ENCODE data around the gene UQCRC2.
"Not testable (repeated sequence)": the region's sequence is repeated elsewhere in the genome, so short reads cannot be mapped to it uniquely, and the experiment has no call there.

Gene UQCRC2

DNA sequence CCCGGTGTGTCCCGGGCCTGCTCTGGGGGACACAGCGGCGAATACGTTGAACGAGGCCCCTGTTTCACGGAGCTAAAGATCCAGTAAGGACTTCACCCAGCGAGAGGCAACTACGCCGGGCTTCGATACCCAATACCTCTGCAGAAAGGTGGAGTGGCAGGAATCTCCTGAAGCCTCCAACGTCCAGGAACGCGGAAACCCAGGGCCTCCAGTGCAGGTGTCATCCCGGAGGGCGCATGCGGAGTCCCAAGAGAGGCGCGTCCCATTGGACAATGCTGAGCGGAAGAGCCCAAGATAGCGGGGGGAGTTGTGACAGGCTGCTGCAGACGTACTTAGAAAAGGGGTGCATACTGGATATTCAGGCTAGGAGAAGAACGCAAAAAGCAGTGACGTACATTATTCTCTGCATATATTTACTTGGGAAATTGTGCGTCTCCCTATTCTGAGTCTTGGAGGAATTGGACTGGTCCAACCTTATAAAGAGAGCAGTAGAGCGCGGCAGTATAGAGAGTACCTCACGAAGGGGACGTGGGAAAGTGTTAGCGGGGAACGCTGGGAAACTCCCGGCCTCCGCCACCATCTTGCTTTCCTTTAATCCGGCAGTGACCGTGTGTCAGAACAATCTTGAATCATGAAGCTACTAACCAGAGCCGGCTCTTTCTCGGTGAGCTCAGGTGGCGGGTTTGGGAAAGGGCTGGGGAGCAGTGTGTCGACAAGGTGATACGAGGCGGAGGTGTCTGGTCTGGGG is at the start of gene UQCRC2:
TSS of gene UQCRC2 (plus strand) at position 569 of the 748 bp plus-strand sequence. CDS start at position 632, 63 bp downstream.
- DNase-seq (ENCODE audit: low spot score): peak; percentile 94

DNA sequence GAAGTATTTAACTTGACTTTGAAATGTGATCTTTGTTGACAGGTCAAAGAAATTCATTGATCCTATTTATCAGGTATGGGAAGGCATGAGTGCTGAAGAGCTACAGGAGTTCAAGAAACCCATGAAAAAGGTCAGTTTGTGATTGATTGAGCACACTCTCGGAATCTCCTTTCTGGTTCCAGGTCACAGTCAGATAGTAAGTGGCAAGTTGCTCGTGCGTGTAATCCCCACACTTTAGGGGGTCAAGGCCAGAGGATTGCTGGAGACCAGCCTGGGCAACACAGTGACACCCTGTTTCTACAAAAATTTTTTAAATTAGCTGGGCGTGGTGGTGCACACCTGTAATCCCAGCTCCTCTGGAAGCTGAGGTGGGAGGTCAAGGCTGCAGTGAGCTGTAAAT is 20.5 kb upstream of the UQCRC2 start:
- not testable (repeated sequence) for DNase-seq (ENCODE audit: low spot score)

DNA sequence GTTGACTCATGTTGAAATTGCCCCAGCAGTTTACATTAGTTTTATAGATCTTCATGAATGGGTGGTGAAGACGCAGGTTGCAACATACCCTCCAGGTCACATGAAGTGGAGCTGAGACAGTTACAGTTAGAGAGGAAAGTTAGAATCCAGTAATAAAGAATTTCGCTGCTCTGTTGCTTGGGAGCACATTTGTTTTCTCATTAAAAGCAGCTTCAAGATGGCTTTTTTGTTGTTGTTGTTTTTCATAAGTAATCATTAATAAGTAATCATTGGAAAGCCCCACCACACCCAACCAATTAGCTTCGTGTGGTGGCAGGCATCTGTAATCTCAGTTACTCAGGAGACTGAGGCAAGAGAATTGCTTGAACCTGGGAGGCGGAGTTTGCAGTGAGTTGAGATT is 19.8 kb upstream of the UQCRC2 start:
- not testable (repeated sequence) for DNase-seq (ENCODE audit: low spot score)

DNA sequence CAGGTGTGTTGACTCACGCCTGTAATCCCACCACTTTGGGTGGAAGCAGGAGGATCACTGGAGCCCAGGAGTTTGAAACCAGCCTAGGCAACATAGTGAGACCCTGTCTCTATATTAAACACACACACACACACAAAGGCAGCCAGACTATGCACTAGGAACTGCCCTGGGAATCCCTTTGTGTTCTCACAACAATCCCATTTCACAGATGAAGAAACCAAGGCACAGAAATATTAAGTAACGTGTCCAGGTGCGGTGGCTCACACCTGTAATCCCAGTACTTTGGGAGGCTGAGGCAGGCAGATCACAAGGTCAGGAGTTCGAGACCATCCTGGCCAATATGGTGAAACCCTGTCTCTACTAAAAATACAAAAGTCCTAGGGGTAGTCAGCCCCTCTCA is 19.4 kb upstream of the UQCRC2 start:
- DNase-seq (ENCODE audit: low spot score): not testable (repeated sequence)

DNA sequence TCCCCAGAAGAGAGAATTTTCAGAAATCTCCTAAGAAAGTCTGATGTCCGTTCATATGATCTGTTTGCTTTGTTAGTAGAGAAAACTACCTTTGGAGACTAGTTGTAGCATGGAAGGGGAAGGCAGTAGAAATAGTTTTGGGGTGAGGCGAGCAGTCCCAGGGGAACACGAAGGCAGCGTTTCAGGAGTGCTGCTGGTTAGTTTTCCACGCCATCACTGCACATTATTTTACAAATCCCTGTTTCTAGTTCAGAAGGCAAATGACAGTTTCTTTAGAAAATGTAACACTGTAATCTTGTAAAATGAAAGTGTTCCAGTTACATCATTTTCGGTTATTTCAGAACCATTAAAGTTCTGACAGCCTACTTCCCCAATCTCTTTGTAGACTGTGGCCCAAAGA is 16.9 kb upstream of the UQCRC2 start:
- not testable (repeated sequence) for DNase-seq (ENCODE audit: low spot score)

DNA sequence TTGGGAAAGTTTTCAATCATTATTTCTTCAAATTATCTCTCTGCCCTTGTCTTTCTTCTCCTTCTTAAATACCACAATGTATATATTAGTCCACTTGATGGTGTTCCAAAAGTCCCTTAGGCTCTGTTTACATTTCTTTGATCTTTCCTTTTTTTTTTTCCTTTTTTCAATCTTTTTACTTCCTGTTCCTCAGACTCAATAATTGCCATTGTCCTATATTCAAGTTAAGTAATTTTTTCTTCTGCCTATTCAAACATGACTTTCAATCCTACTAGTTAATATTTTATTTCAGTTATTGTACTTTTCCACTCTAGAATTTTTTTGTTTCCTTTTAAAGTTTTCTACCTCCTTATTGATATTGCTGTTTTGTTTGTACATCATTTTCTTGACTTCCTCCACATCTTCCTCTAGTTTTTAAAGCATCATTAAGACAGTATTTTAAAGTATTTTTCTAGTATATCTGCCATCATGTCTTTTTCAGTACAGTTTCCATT is 15.8 kb upstream of the UQCRC2 start:
- no peak for DNase-seq (ENCODE audit: low spot score)

DNA sequence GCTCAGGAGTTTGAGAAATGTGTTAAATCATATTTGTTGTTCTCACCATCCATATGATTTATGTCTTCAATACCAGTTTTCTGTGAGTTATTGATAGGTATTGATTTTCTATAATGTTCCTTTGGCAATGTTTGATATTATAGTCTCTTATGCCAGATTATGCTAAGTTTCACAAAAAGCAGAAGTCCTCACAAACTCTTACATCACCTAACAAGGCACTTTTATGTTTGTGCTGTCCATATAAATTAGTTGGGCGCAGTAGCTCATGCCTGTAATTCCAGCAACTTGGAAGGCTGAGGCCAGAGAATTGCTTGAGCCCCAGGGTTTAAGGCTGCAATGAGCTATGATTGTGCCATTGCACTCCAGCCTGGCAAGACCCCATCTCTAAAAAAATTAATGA is 12.6 kb upstream of the UQCRC2 start:
- DNase-seq (ENCODE audit: low spot score): no peak

DNA sequence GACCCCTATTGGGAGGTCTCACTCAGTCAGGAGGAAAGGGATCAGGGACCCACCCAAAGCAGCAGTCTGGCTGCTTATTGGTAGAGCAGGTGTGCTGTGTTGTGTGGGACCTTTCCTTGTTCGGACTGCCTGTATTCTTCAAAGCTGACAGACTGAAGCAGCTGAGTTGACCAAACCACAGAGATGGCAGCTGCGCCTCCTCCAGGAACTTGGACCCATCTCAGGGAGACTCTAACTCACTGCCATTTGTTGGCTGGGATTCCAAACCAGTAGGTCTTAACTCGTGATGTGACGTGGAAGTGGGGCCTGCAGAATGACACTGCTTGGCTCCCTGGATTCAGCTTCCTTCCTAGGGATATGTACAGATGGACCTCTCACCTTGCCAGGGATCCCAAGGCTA is 9.6 kb upstream of the UQCRC2 start:
- DNase-seq (ENCODE audit: low spot score): no peak

DNA sequence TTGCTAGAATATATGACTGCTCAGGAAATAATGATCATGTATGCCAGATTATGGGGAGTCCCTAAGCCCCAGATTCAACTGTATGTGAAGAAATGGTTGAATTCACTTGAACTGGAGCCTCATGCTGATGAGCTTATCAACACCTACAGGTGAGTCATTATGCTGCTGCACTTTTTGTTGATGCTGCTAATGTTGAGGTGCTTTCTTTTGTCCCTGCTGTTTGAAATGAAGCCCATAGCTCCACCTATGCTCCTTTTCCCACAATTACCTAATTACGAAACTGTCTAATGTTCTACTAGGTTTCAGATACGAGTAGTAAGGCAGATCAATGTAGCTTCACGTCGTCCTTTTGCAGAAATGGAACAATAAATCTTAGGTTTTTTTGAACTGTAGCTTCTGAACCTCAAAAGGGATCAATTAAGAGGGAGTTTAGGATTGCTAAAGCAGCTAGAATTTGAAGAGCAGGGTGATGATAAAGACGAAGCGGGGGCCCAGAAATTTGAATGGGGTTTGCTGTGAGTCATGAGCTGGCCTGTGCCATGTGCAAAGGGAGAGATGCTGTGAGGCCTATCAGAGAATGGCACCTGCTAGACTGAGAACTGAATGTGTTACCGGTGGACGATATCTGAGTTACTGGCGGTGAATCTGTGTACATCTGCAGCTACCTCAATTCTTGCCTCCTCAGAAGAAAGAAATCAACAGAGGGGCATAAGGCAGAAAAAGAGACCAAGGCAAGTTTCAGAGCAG is 6.1 kb upstream of the UQCRC2 start:
- no peak for DNase-seq (ENCODE audit: low spot score)

DNA sequence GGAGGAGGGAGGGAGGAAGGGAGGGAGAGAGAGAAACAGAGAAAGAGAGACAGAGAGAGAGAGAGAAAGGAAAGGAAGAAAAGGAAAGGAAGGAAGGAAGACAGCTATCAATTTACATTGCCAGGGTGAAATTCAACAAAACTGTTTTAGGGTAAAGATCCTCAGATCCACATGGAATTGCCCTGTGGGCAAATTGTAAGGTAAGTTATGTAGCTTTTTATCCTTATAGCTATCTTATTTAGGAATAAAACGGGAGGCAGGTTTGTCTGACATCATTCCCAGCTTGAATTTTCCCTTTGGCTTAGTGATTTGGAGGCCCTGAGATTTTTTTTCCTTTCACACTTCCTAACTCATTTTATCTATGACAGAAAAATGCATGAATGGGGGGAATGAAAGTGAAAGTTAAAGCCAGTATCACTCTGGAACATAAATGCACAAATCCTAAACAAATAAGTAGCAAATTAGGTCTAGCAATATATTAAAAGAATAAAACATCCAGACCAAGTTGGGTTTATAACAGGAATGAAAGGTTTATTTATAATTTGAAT is 3.4 kb upstream of the UQCRC2 start:
- DNase-seq (ENCODE audit: low spot score): no peak

DNA sequence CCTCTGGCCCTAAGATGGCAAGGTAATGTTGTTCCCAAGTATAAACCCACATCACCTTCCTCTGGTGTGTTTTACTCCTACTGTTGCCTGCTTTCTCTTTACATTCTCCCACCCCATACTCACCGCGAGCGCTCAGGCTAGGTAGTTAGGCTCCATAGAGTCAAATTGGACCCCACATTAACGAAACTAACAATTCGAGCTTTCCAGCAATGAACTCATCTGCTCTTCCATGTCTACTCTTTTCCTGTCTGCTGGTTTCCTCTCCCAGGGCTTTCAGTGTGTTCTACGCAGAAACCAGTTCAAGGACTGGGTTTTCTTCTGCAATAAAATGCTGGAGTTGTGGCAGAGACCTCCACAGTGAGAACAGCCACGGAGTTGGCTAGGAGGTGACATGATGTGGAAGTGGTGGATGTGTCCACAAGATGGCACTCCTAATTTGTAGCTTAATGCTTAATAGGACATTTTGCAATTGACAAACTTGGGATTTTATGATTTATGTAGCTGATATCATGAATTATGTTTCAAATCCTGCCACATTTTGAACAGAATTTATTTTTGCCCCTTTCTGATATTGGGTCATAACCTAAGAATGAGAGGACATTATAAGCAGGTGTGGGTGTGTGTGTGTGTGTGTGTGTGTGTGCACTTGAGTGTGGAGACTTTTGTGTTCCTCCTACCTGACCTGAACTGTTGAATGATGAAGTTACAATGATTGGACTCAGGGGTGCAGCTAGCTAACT is 2.2 kb upstream of the UQCRC2 start:
- no peak for DNase-seq (ENCODE audit: low spot score)

DNA sequence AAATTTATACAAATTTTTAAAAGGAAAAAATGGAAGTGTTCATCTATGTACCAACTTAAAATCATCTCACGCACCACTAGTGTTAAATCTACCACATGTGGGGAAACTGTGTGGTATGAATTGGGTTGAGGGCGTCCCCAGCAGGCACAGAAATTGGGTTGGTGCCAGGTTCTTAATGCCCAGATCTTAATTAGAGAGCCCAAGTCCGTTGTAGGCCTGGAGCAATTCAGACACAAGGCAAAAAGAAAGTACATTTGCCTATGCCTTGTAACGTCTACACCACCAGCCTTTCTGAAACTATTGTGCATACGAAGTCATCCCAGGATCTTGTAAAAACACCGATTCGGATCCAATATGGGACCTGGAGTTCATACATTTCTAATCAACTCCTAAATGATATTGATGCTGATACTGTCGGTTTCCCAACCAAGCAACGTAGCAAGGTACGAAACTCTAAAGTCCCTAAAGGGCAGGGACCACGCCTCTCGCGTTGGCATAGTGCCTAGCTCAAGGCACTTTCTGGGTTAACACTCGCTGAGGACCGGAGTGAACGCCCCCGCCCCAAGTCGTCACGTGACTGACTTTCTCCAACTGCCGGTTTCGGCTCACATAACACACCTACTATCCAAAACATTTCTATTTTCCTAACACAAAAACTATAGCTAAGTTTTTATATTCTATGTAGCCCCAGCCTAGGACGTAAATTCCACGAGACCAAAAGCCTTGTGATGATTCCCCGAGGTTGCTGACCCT is 945 bp upstream of the UQCRC2 start:
- DNase-seq (ENCODE audit: low spot score): peak; percentile 73

DNA sequence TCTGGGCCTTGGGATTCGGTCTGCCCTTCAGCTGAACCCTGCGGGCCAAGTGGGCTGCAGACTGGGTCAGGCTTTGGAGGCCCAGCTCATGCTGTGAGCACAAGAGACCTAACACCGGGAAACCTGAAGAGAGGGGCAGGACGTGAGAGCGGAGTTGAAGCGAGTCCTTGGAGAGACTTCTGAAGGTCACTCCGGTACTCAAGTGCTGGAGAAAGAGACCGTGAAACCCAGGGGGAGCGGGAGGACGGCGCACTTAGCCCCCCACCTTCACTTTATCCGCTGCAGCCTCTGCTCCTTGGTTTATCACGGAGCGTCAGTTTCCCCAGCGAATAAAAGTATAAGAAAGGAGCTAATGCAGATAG is 361 bp downstream of the UQCRC2 start:
- DNase-seq (ENCODE audit: low spot score): no peak

DNA sequence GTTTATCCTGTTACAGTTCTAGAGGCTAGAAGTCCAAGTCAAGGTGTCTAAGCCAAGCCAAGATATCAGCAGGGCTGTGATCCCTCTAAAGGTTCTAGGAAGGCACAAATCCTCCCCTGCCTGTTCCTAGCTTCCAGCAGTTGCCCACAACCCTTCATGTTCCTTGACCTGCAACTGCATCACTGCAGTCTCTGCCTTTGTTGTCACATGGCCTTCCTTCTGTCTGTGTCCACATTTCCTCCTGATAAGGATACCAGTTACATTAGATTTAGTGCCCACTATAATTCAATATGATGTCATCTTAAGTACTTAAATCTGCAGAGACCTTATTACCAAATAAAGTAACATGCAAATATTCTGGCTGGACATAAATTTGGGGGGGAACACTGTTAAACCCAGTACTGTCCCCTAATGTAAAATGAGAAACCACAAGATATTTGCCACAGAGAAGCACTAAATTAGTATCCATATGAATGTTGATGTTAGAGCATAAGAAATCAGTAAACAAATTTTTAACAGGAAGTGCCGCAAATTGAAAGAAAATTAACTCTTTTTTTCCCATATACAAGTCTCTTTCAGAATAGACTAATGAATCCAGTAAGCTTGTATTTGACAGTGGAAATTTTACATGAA is 4.7 kb downstream of the UQCRC2 start:
- DNase-seq (ENCODE audit: low spot score): no peak

DNA sequence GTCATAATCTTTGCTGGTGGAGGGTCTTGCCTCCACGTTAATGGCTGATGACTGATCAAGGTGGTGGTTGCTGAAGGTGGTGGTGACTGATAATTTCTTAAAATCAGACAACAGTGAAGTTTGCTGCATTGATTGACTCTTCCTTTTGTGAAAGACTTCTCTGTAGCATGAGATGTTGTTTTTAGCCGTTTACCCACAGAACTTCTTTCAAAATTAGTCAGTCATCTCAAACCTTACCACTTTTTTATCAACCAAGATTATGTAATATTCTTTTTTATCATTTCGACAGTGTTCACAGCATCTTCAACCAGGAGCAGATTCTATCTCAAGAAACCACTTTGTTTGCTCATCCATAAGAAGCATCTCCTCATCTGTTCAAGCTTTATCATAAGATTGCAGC is 5.9 kb downstream of the UQCRC2 start:
- no peak for DNase-seq (ENCODE audit: low spot score)

DNA sequence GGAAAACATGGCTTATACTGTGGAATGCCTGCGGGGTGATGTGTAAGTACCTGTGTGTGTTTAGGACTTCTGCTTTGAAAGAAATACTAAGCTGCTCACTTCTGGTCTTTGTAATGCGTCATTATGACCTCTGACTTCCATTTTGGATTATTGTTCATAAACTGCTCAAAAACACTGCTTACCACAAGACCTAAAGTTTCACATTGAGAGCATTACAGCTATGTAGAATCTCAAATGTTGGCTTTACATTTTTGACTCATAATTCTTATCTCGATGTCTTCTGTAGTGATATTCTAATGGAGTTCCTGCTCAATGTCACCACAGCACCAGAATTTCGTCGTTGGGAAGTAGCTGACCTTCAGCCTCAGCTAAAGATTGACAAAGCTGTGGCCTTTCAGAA is 9.3 kb downstream of the UQCRC2 start:
- no peak for DNase-seq (ENCODE audit: low spot score)

DNA sequence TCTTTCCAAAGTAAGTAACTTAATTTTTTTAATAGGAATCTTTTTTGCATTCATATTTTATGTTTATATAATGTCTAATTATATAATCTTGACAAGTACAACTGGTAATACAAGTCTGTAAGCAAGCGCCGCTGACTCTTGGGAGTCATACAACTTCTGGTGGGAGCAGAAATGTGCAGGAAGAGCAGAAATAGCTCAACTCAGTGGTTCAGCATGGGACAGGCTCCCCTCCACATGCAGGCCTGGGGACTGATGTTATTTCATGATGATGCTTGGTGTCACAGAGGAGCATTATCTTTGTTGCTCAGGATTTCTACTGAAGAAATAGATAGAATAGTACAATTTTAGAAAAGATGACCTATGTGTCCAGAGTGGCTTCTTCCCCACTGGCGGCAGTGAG is 10.7 kb downstream of the UQCRC2 start:
- no peak for DNase-seq (ENCODE audit: low spot score)

DNA sequence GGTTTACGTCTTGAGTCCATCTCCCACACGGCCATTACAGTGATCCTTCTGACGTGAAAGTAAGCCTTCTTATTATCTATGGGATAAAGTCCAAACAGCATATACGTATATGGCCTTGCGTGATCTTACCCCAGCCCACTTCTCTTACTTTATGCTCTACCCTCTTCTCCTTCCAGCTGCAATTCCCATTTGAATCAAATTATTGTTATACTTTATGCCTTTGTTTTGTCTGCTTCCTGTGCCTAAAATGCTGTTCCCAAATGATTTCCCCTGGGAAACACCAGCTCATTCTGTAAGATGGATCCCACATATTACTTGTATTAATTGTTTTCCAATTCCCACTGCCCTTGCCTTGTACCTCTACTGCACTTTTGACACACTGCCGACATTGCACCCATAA is 11.2 kb downstream of the UQCRC2 start:
- no peak for DNase-seq (ENCODE audit: low spot score)

DNA sequence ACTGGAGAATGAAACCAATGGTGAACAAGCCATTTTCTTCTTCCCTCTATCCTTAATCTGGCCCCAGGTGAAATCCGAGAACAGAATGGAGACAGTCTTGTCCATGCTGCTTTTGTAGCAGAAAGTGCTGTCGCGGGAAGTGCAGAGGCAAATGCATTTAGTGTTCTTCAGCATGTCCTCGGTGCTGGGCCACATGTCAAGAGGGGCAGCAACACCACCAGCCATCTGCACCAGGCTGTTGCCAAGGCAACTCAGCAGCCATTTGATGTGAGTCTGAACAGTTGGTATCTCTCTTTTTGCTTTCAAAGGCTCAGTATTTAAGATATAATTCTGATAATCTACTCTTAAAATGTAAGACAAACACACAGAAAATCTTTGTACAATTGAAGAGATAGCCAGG is 18.7 kb downstream of the UQCRC2 start:
- DNase-seq (ENCODE audit: low spot score): no peak

DNA sequence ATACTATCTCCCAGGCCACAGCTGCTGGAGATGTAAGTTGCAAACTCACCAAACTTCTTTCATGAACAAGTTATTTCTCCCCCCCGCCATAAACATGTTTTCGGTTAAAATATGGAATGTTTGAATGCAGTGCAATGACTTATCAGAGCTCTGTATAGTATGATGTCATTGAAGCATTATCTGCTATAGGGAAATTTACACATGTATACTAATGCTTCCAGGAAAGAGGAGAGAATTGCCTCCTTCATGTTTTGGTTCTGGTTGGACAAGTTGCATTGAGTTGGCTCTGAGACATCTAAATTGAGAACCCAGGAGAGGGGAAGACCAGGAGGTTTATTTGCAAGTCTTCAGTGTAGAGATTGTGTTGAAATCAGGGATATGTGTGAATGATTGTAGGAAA is 20.8 kb downstream of the UQCRC2 start:
- DNase-seq (ENCODE audit: low spot score): no peak

DNA sequence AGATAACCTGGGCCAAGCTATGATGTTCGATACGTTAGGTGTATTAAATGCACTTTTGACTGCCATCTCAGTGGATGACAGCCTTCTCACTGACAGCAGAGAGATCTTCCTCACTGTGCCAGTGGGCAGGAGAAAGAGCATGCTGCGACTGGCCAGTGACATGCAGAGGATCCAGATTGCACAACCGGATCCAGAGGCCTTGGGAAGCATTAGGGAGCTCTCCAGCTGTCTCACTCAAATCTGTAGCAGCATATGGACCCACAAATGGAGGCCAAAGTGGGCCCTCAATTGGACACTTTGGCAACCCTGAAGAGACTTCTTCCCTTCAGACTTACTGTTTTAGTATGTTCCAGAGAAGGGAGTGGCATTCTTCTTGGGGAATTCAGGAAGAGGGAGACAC is 26.9 kb downstream of the UQCRC2 start:
- DNase-seq (ENCODE audit: low spot score): no peak

All from putamen (tissue), 1 donor.